GM21390 (cell line): ENCODE results near the gene TARDBP.
A peak's percentile ranks its signal among the peaks of the same experiment; 100 is the strongest.
"Not testable (repeated sequence)": the region's sequence is repeated elsewhere in the genome, so short reads cannot be mapped to it uniquely, and the experiment has no call there.

Source experiments
- ATAC-seq: cut with Tn5 transposase; IDR thresholded peaks from one replicate; pipeline ENCODE4 v1.9.1; 2021; ENCODE audit not compliant: unreplicated experiment

TARDBP gene

DNA sequence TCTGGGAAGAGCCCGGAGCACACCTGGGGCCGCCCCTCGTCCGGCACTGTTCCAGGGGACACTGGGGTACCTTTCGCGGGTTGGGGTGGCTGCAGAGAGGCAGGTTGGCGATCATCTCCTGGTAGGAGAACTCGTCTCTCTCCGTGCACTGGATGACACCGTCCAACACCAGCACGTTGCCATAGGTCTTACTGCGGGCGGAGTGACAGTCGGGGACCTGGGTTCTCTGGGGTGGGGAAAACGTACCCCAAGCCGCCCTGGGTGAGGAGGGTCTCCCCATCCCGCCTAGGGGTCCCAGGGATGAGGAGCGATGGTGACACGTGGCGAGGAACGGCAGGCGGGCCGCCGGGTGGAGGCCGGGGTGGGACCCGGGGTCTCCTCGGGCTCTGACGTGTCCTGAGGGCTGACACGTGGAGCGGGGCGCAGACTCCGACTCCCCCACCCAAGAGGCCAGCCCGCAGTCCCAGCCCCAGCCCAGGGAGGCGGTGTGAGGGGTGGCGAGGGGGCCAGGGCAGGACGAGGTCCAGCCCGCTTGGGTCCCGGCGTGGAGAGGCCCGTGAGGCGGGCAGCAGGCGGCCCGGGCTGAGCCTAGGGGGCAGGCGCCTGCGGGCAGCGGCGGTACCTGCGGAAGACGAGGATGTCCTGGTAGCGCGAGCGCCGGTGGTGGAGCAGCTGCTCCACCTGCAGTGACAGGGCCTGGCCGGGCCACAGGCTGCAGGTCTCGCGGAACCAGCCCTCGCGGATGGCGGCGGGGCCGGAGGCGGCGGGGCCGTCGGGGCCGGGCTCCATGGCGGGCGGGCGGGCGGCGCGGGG is 46.9 kb downstream of the TARDBP start:
- no peak for ATAC-seq

DNA sequence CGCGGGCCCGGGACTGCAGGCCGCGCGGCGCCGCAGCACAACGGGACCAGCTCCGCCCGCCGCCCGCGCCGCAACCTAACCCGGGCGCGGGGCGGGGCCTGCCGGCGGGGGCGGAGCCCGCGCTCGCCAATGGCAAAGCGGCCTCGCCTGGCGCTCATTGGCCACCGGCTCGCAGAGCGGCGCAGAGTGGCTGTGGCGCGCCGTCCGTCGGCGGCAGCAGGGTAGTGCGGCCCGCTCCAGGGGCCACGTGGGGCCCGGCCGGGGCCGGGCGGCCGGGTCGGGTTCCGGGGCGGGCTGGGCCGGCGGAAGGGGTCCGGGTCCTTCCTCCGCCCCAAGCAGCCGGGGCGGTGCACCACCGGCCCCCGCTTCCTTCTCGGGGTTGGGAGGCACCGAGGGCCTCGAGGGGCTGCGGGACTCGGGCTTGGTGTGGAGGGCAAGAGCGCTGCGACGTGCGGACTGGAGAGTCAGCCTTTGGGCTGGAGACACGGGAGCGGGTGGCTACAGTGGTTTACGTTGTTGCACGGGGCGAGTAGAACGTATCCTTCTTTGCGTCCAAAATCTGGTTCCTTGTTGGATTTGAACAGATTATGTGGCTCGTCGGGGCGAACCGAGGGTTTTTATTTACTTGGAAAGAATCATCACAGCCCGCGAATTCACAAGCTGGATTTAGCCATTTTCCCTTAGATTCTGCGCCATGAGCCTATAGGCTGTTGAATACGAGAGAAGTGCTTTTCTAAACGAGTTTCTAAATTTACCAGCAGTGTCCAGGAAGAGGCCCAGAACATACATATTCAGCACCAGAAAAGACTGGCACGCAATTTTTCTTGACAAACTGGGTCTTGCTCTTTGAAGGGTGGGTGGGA is 47.7 kb downstream of the TARDBP start, which contains the start of gene SRM:
Gene SRM, minus strand, starts transcription at position 51 of the 863 bp plus-strand sequence. CDS start 75 bp downstream, outside the sequence.
- peak; percentile 85 for ATAC-seq

DNA sequence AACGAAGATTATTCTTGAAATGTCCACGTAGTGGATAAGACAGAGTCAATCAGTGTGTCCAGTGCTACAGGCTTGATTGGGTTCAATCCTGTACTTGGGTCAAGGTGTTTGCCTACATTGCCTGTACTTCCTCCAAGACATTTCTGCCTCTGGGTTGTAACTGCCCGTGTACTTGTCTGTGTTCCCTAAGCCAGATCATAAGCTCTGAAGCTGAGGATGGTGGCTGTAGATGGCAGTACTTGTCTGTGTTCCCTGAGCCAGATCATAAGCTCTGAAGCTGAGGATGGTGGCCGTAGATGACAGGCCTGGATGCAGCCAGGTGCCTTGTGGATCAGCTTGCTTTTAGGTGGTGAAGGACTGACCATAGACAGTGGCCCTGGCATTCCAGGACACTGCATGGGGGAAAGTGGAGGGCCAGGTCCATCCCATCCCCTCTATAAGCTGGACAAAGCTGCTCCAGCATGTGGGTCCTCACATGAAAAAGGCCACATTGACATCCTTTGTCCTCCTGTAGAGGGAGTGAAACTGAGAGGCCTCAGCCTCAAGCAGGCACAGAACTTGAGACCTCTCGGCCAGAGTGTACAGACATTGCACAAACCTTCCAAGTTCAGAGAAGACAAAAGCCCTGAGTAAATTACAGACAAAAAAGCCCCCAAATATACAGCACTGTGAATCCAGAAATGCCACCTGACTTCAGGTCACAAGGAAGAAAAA is 49.4 kb downstream of the TARDBP start:
- no peak for ATAC-seq

DNA sequence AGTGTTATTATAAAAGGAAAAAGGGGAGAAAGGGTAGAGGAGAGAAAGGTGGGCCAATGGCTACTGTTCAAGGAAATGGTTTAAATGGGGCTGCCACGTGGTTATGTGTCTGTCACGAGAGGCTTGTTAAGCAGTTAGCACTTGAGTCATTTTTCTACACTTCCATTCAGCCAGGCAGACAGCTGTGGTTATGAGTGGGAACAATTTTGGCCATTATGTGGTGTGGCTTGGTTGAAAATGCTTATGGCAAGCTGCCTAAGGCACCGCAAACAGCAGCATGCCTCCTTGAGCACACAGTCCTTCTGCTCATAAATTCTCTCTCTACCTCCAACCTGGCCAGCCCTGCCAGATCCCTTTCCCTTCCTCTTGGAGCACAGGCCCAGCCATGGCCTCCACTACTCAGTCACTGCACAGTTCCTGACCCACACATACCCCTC is 50.5 kb downstream of the TARDBP start:
- no peak for ATAC-seq

DNA sequence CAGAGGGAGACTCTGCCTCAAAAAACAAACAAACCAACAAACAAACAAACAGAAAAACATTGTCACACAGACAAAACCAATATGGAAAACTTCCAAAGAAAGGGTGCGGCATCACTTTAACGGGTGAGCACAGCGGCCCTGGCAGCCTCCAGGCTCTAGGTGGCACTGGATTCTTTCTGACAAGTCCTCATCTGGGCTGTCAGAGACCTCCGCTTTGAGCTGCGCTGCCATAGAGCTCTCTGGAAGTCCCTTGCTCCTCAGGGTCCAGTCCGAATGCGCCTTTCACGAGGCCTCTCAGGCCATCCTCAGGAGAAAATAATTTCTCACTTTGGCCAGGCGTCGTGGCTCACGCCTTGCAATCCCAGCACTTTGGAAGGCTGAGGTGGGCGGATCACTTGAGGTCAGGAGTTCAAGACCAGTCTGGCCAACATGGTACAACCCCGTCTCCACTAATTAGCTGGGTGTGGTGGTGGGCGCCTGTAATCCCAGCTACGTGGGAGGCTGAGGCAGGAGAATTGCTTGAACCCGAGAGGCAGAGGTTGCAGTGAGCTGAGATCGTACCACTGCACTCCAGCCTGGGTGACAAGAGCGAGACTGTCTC is 51.6 kb downstream of the TARDBP start:
- ATAC-seq = not testable (repeated sequence)

DNA sequence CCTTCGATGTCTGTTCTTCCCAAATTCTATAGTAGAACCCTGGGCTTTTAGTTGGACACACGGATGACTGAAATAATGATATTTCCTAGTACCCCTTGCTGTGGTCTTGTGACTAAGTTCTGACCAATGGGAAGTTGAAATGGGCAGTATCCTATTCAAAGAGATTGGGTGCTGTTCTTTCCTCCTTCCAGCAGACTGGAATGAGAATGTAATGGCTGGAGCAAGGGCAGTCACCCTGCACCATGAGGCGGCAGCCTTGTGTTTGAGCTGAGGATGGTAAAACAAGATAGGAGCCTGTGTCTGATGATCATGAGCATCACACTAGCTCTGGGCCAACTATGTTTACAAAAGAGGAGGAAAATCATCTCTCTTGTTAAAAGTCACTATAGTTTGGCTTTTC is 52.5 kb downstream of the TARDBP start:
- no peak for ATAC-seq

DNA sequence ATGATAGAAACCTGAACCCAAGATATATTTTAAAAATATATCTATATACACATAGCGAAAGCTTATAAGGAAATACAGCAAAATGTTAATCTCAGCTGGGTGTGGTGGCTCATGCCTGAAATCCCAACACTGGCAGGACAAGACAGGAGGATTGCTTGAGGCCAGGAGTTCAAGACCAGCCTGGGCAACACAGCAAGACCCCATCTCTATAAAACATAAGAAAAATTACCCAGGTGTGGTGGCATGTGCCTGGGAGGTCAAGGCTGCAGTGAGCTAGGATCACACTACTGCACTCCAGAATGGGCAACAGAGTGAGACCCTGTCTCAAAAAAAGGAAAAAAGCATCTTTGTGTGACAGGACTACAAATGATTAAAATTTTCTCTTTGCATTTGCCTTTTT is 53.3 kb downstream of the TARDBP start:
- ATAC-seq = no peak

DNA sequence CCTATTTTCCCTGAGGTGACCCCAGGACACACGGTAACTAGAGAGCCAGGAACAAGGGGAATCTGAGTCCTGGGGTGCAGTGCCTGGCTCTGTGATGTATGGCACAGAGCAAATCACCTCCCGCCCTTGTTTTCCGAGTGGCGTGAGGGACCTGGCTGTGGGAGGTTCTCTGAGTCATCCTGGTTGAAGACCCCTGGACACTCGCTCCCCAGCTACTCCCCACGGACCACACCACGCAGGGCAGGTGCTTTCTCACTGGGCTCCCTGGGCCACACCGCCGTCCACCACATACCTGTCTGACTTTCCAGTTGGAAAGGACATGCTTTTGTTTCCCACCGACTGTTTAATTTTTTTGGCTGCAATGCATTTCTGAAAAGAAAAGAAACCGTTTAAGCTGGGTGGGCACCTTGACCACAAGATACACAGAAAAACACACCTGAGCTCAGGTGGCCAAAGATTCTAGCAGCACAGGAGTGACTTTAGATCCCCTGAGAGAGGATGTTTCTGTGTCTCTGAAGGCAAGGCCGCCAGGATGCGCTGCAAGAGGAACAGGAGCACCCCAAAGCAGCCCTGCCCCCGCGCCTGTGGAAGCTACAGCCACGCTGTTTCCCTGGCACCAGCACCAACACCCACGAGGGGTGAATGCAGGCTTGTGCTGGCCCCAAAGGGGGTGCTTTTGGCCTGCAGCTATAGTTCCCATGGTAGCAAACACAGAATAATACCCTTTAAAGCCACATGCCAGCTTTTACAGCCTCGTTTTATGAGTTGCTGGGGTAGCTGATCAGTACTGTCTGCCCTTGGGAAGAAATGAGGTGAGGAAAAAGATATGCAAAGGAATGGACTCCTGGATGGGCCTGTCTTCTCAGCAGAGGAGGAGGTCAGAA is 55.5 kb downstream of the TARDBP start:
- ATAC-seq = no peak

DNA sequence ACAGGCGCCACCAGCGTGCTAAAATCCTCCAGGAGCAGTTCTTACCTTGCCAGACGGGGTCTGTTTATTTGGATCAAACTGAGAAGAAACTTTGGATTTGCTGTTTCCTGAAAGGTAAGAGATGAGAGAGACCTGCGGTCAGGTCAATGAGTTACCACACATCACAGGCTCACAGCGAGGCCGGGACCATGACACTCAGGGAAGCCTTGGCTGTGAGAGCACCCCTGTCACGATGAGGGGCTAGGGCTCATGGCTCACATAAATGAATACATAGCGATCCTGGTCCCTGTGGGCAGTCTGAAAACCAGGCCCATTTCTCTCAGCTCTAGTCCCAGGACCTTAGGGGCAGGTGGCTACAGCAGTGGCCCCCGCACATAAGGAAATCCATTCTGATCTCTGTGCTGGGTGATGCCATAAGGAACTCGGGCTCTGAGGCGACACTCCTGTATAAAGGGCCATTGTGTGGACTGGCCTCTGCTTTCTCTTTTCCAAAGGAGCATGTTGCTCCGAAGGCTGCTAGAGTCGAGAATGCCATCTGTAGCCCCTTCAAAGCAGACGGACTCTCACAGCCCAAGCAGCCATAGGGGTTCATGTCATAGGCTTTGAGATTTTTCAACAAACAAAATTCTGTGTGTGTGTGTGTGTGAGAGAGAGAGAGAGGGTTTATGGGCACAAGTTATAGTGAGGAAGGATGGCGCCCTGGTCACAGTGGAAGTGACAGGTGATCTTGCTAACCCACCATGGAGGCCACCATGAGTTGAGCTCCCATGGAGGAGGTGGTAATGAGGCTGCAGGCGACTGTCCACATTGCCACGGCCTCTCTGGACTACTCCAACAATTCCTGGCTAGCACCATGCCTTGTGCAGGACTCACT is 56.4 kb downstream of the TARDBP start:
- ATAC-seq = no peak

DNA sequence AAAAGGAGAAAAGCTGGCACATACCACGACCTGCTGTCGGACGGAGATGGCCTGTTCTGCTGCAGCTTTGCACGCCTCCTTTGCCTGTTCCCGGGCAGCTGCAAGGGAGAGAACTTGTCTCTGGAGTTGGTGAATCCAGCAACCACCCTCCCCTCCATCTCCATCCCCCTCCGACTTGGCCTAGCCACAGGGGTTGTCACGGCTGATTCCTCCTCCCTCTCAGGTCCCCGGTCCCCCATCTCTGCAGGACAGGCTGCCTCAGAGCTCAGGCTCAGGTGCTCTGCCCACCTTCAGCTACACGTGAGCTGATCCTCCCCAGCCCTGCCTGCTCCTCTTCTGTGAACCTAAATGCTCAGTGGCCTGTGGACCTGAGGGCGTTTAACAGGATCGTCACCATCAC is 58.4 kb downstream of the TARDBP start:
- ATAC-seq = no peak

DNA sequence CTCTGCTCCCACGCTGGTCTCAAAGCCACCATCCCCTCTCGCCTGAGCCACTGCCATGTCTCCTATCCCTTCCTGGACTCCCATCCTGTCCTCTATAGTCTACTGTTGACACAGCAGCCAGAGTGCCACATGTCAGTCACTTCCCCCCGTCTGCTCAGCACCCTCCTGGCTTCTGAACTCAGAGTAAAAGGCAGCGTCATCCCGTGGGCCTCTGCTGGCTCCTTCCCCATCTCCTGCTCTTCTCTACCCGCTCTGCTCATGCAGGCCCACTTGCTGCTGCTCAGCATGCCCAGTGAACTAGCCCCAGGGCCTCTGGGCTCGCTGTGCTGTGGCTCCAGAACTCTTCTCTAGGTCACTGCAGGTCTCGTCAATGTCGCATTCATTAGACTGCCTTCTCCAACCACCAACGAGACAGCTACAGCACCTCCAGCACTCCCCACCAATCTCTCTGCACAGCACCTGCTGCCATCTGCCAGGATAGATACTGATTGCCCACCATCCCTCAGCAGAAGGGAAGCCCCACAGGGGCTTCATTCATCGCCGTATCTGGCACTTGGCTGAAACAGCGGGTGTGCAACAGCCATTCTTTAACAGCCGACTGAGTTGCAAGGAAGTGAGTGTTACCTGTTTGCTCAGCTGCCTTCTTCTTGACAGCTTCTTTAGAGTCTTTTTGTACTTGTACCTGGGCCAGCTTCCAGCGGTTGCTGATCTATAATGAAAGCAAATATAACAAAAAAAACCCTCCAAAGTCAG is 59.2 kb downstream of the TARDBP start:
- ATAC-seq = no peak

DNA sequence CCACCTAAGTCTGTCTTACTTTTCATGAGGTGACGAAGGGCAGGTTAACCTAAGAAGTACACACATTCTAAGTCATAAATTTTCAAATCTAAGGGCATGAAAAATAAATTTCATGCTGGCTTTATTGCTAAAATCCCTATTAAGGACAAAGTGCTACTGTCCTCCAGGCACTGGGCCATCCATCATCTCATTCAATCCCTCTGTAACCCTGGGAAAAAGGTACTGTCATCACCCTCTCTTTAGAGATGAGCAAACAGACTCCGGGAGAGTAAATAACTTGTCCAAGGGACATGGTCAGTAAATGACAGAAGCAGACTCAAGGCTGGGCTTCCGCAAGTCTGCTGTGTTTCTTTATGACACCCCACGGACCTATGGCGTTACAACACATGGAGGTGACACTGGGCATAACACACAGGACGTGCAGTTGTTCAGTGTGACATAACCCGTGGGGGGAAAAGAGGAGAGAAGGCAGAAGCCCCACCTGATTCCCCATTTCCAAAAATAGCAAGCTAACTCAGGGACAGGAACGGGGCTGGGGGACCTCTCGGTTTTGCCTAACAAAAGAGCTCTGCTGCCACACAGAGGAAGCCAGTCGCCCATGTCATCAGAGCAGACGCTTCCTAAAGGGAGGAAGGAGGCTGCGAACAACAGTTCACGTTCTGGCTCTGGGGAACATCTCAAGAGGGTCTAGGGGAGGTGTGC is 59.9 kb downstream of the TARDBP start:
- ATAC-seq = no peak

DNA sequence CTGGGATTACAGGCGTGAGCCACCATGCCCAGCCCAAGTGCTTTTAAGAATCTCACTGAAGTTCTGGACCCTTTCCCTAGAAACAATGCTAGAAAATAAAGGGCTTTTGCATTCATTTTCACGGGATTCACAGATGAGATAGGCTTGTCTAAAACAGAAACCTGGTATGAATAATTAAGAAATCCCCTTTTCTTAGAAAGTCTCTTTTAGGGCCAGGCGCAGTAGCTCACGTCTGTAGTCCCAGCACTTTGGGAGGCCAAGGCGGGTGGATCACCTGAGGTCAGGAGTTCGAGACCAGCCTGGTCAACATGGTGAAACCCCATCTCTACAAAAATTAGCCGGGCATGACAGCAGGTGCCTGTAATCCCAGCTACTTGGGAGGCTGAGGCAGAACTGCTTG is 60.9 kb downstream of the TARDBP start:
- ATAC-seq = not testable (repeated sequence)
